ENCODE results near the gene CLIC1.
"Not testable (repeated sequence)": the region's sequence is repeated elsewhere in the genome, so short reads cannot be mapped to it uniquely, and the experiment has no call there.

The CLIC1 gene

GRCh38 chr6:31722173-31722572, 14.2 kb downstream of the CLIC1 start:
- ATAC-seq = peak; percentile 37
- DNase-seq = no peak

GRCh38 chr6:31721351-31722020, 14.8 kb downstream of the CLIC1 start, which contains the start of gene LY6G6C:
Gene LY6G6C, minus strand, starts transcription at chr6:31721746. Its CDS starts 67 bp downstream, at chr6:31721679.
- DNase-seq (no peak), ATAC-seq (no peak)

DNA sequence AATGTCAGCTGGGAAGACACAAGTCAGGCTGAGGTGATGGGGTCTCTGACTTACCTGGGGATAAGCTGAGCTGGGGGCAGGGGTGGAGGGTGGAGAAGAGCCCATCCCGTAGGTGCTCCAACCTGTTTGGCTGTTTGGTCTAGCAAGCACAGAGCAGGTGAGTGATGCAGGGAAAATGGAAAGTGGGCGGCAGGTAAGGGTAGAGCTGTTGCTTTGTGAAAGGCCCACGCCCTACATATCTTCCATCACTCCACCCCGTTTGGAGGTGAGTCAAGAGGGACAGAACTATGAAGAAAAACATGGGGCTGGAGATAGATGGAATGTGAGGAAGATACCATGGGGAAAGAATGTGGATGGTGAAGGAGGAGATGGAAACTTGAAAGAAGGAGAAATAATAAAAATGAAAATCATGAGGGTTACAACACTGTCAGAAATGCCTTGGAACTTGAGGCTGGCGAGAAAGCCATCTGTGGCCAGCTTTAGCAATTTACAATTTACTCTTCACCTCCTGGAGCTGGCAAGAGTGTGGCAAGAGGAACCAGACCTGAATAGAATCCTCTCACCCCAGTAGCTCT, 16.0 kb downstream of the CLIC1 start:
- no peak for ATAC-seq
- DNase-seq = no peak

GRCh38 chr6:31719001-31719400, 17.3 kb downstream of the CLIC1 start:
- DNase-seq (no peak), ATAC-seq (no peak)

DNA sequence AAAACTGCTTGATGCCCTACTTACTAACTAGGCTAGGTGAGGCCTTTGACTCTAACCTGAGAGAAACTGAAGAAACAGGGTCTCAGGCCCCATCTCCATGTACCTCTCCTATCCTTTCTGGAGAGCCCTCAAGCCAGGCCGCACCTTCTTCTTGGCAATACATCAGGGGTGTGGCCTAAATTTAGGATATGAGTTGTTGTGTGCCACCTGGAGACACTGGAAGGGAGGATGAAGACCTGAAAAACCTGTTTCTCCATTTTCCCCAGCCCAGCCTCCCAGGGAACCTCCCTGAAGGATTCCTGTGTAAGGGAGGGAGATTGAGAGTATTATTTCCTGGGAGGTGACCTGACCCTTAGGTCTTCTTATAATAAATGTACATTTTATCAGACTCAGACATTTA, 18.1 kb downstream of the CLIC1 start:
- no peak for DNase-seq
- no peak for ATAC-seq

DNA sequence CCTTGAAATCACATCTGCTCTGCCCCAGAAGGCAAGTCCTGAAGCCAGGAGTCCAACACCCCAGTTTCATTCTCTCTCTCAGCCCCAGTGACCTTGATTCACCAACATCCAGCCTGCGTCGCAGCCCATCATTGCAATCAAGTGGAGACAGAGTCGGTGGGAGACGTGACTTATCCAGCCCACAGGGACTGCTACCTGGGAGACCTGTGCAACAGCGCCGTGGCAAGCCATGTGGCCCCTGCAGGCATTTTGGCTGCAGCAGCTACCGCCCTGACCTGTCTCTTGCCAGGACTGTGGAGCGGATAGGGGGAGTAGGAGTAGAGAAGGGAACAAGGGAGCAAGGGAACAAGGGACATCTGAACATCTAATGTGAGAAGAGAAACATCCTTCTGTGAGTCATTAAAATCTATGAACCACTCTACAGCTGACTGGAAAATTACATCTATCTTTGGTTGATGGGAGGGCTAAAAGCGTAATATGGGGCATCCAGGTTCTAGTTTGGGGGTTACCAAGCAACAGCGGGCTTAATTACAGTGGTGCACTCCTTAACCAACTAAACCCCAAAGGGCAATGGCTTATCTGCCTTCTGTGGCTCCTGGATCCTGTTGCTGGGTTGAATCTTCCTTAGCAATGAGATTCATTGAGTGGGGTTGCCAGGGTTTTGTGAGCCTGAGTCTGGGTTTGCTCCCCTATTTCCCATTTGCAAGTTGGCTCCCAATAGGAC, 18.7 kb downstream of the CLIC1 start:
- ATAC-seq (no peak), DNase-seq (no peak)

- ATAC-seq (no peak), DNase-seq (no peak)
These were observed 21.0 kb downstream of the CLIC1 start, which contains the start of gene LY6G6D for GRCh38 chr6:31715022-31715958. Gene LY6G6D, plus strand, starts transcription at chr6:31715348. Its CDS starts 8 bp downstream, at chr6:31715356.

- ATAC-seq (no peak), DNase-seq (no peak)
These were observed 22.2 kb downstream of the CLIC1 start for GRCh38 chr6:31713991-31714684.

DNA sequence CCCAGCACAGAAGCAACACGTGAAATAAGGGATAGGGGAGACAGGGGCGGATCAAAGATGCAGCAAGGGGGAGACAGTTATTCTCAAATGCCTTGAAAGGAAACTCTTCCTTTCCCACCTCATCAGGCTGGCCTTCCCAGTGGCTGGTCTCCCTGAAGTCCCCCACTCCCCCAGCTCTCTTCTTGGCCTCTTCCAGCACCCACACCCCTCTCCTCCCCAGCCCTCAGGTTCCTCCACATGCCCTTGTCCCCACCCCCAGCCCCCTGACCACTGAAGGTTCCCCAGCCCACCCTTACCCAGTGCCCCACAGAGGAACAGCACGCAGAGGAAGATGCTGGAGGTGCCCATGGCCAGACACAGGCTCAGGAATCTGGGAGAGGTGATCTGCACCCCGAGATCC, 22.9 kb downstream of the CLIC1 start:
- DNase-seq = no peak
- ATAC-seq = no peak

- DNase-seq (no peak), ATAC-seq (no peak)
These were observed 24.0 kb downstream of the CLIC1 start for GRCh38 chr6:31712296-31712695.

GRCh38 chr6:31711233-31711632, 25.1 kb downstream of the CLIC1 start:
- ATAC-seq (no peak), DNase-seq (no peak)

GRCh38 chr6:31710523-31711219, 25.7 kb downstream of the CLIC1 start:
- DNase-seq = no peak
- no peak for ATAC-seq

DNA sequence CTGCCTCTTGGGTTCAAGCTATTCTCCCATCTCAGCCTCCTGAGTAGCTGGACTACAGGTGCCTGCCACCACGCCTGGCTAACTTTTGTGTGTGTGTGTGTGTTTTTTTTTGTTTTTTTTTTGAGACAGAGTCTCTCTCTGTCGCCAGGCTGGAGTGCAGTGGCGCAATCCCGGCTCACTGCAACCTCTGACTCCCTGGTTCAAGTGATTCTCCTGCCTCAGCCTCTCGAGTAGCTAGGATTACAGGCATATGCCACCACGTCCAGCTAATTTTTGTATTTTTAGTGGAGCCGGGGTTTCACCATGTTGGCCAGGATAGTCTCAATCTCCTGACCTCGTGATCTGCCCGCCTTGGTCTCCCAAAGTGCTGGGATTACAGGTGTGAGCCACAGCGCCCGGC, 27.2 kb downstream of the CLIC1 start:
- not testable (repeated sequence) for DNase-seq, ATAC-seq

GRCh38 chr6:31708224-31708623, 28.1 kb downstream of the CLIC1 start:
- ATAC-seq (no peak), DNase-seq (no peak)

DNA sequence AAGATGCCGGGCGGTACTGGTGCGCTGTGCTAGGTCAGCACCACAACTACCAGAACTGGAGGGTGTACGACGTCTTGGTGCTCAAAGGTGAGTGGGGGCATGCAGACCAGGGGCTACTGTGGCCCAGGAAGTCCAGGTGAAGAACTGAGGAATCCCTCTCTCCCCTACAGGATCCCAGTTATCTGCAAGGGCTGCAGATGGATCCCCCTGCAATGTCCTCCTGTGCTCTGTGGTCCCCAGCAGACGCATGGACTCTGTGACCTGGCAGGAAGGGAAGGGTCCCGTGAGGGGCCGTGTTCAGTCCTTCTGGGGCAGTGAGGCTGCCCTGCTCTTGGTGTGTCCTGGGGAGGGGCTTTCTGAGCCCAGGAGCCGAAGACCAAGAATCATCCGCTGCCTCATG, 28.6 kb downstream of the CLIC1 start:
- no peak for DNase-seq
- ATAC-seq = no peak

DNA sequence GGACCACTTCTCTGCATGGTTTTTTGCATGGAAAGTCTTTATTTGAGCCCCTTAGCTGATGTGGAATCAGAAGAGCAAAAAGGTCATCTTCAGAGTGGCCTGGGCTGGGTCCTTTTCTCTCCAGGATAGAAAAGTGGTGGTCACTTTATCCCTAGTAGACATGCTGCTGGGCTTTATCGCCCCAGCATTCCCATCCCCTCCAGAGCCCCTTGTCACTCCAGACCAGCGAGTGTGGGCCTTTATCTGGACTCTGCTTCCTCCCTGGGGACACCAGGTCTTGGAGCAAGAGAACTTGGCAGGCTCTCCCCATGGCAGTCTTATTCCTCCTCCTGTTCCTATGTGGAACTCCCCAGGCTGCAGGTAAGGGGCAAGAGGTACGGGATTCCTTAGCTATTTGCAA, 29.7 kb downstream of the CLIC1 start, which contains the start of gene LY6G6F:
Gene LY6G6F (plus strand): TSS at position 268 of the 400 bp plus-strand sequence. CDS start 41 bp downstream, at position 309.
- no peak for DNase-seq

GRCh38 chr6:31705931-31706330, 30.4 kb downstream of the CLIC1 start:
- no peak for ATAC-seq
- DNase-seq = no peak

More for the DNA sequence above, 29.7 kb downstream of the CLIC1 start, which contains the start of gene LY6G6F:
- no peak for ATAC-seq

DNA sequence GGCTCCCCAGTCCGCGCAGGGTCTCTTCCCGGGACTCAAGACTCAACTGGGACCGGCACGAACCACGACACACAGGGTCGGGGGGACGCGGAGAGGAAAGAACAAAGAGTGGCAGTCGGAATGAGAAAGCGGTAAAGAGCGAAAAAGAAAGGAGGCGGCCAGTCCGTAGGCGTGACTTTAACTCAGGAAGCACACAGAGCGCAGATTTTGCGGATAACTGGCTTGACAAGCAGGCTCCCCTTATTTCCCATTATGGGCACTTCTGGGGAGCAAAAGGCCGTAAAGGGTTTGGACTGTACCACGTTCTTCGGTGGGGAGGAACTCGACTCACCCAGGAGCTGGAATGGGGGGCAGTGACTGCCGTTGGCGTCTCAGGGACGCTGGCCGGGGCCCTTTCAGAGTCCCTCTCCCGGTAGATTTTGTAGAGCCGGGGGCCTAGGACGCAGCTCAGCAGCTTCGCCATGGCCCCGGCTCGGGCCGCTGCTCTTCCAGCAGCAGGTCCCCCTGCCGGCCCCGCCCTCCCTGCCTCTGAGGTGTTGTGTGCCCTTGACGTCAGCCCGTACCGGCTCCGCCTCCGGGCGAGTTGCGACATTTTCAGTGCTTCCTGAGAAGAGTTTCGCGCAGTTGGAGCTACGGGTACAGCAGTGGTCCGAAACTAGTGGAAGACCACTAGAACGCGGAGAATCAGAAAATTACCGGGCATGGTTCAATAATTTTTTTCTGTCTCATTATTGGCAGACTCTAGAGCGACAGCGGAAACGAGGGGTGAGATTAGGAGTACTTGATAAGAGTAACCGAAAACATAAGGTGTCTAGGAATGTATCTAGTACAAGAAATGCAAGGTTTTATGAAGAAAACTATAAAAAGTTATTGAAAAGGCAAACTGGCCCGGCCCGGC, 33.3 kb downstream of the CLIC1 start, which contains the start of gene ABHD16A:
Gene ABHD16A (minus strand): TSS at position 506 of the 898 bp plus-strand sequence. CDS start 43 bp downstream, at position 463.
- DNase-seq = peak; percentile 98
- peak; percentile 97 for ATAC-seq

GRCh38 chr6:31702405-31702818, 33.9 kb downstream of the CLIC1 start:
- DNase-seq (peak; percentile 39), ATAC-seq (no peak)

All from stimulated activated naive CD8-positive, alpha-beta T cell treated with anti-CD3 and anti-CD28 coated beads, Interleukin-15, Interleukin-2, amounts not matched to agents 100 U/mL and 50 U/mL, for 24 hours (primary cell).